KMS-11 (cell line): ENCODE results near the gene RAD51B.

Experiments used
- H2AFZ ChIP-seq: fragments of 200-600 bp; sonication (generic); 2 replicates; pipeline ENCODE4 v1.6.1; 2016; ENCODE audit warnings: antibody characterized with exemption, mixed run types, low read depth
- H3K27ac ChIP-seq: fragments of 200-600 bp; sonication (generic); 2 replicates; pipeline ENCODE4 v1.6.1; 2016; ENCODE audit warnings: mild to moderate bottlenecking, mixed run types
- H3K27me3 ChIP-seq: fragments of 200-600 bp; sonication (generic); 2 replicates; pipeline ENCODE4 v1.6.1; 2017; ENCODE audit warnings: mild to moderate bottlenecking, low read depth, mixed run types, moderate library complexity; ENCODE audit not compliant: insufficient read depth
- H3K36me3 ChIP-seq: fragments of 200-600 bp; sonication (generic); 2 replicates; pipeline ENCODE4 v1.6.1; 2017; ENCODE audit warnings: mild to moderate bottlenecking, mixed run types; ENCODE audit not compliant: insufficient read depth
- H3K4me1 ChIP-seq: fragments of 200-600 bp; sonication (generic); 2 replicates; pipeline ENCODE4 v1.6.1; 2016; ENCODE audit warnings: mild to moderate bottlenecking, low read depth, mixed run types; ENCODE audit not compliant: poor library complexity, severe bottlenecking
- H3K4me2 ChIP-seq: fragments of 200-600 bp; sonication (generic); 2 replicates; pipeline ENCODE4 v1.7.0; 2016; ENCODE audit warnings: mild to moderate bottlenecking, mixed run types
- H3K4me3 ChIP-seq: fragments of 200-600 bp; sonication (generic); IDR thresholded peaks from 2 replicates; pipeline ENCODE4 v1.6.1; 2017; ENCODE audit warnings: low read depth, low read length, mixed read lengths; ENCODE audit not compliant: insufficient read depth
- H3K79me2 ChIP-seq: fragments of 200-600 bp; sonication (generic); 2 replicates; pipeline ENCODE4 v1.6.1; 2016; ENCODE audit warnings: low read depth, mixed run types; ENCODE audit not compliant: insufficient read depth
- H3K9ac ChIP-seq: fragments of 200-600 bp; sonication (generic); 2 replicates; pipeline ENCODE4 v1.6.1; 2016; ENCODE audit warnings: mild to moderate bottlenecking, mixed run types
- H4K20me1 ChIP-seq: fragments of 200-600 bp; sonication (generic); 2 replicates; pipeline ENCODE4 v1.6.1; 2016; ENCODE audit warnings: mild to moderate bottlenecking, mixed run types; ENCODE audit not compliant: insufficient read depth
- CTCF ChIP-seq: fragments of 200-600 bp; sonication (generic); conservative IDR thresholded peaks from 2 replicates; pipeline ENCODE4 v1.6.1; 2017; ENCODE audit warnings: low read depth, mild to moderate bottlenecking, antibody characterized with exemption, low read length, moderate library complexity, mixed read lengths

The RAD51B gene

GRCh38 chr14:68497011-68497410, 677.4 kb downstream of the RAD51B start:
- H3K27ac ChIP-seq = no peak overlapping the region
- no peak overlapping the region for H3K9ac ChIP-seq
- no peak for TF ChIP-seq CTCF
- H2AFZ ChIP-seq = no peak overlapping the region
- no peaks in the 10 kb centered on the region for H3K4me1 ChIP-seq
- no peaks in the 10 kb centered on the region for H3K36me3 ChIP-seq
- no peaks in the 10 kb centered on the region for H3K79me2 ChIP-seq
- H3K4me2 ChIP-seq = no peak overlapping the region
- H3K4me3 ChIP-seq = no peak overlapping the region
- no peaks in the 10 kb centered on the region for H4K20me1 ChIP-seq
- no peaks in the 10 kb centered on the region for H3K27me3 ChIP-seq

DNA sequence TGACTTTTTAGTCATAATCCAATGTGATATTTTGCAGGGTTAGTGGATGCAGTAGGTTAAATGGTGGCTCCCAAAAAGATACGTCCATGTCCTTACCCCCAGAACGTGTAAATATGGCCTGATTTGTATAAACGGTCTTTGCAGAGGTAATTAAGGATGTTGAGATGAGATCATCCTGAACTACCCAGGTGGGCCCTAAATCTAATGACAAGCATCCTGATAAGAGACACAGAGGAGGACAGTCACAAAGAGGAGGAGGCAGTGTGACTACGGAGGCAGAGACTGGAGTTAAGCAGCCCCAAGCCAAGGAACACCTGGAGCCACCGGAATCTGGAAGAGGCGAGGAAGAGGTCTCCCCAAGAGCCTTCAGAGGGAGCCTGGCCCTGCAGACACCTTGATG, 679.9 kb downstream of the RAD51B start:
- no peaks in the 10 kb centered on the region for H3K27me3 ChIP-seq
- no peak overlapping the region for H3K4me3 ChIP-seq
- no peak overlapping the region for H2AFZ ChIP-seq
- no peak overlapping the region for H3K4me2 ChIP-seq
- H3K36me3 ChIP-seq = no peaks in the 10 kb centered on the region
- H3K79me2 ChIP-seq = no peaks in the 10 kb centered on the region
- no peaks in the 10 kb centered on the region for H4K20me1 ChIP-seq
- H3K27ac ChIP-seq = no peak overlapping the region
- TF ChIP-seq CTCF = no peak
- H3K9ac ChIP-seq = no peak overlapping the region
- no peaks in the 10 kb centered on the region for H3K4me1 ChIP-seq

DNA sequence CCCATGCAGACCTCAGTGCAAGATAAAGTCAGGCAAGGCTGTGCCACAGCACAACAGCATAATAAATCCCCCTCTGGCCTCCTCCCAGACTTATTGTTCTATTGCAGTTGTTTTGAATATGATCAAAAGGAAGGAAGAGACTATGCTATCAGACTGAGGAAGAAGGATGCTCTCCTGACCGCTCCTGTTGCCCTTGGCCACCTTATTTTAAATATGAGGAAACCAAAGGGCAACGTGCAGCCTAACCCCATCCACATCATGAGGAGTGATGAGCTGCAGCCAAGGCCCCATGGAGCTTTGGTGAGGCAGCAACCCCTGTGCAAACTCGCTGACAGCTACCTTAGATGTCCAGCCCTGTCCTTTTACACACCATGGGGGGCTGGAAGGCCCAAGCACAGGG, 681.6 kb downstream of the RAD51B start:
- Histone ChIP-seq H3K9ac (no peak overlapping the region), H3K4me3 (no peak overlapping the region), H3K79me2 (no peaks in the 10 kb centered on the region), H3K27ac (no peak overlapping the region), H4K20me1 (no peaks in the 10 kb centered on the region), H2AFZ (no peak overlapping the region), H3K4me2 (no peak overlapping the region), H3K4me1 (peaks cover 6% of the 10 kb centered on the region), H3K36me3 (no peaks in the 10 kb centered on the region), H3K27me3 (no peaks in the 10 kb centered on the region)
- TF ChIP-seq CTCF = no peak

GRCh38 chr14:68501614-68502052, 682.1 kb downstream of the RAD51B start:
- TF ChIP-seq CTCF = no peak
- Histone ChIP-seq H3K36me3 (no peaks in the 10 kb centered on the region), H2AFZ (no peak overlapping the region), H3K27ac (no peak overlapping the region), H3K4me2 (no peak overlapping the region), H3K4me3 (no peak overlapping the region), H3K4me1 (peaks cover 10% of the 10 kb centered on the region), H3K27me3 (no peaks in the 10 kb centered on the region), H4K20me1 (no peaks in the 10 kb centered on the region), H3K9ac (no peak overlapping the region), H3K79me2 (no peaks in the 10 kb centered on the region)
